Activated CD4-positive, alpha-beta T cell treated with anti-CD3 and anti-CD28 coated beads, Interleukin-2, amount 50 U/mL, for 48 hours (primary cell): Measurements from ENCODE around the gene WNT7A.

Experiments
- DNase-seq, 2 experiments: peaks; one replicate each; pipeline ENCODE4 v3.0.0-alpha.2; 2020

WNT7A gene

GRCh38 chr3:13884851-13885703 is 5.2 kb upstream of the WNT7A start:
- peak; percentile 62 to 73 for DNase-seq

- no peak for DNase-seq
These were observed 3.8 kb upstream of the WNT7A start for GRCh38 chr3:13883681-13884080.

- no peak for DNase-seq
These were observed 3.0 kb upstream of the WNT7A start for GRCh38 chr3:13882876-13883275.

- no peak for DNase-seq
These were observed 1.9 kb upstream of the WNT7A start for GRCh38 chr3:13881536-13882410.

DNA sequence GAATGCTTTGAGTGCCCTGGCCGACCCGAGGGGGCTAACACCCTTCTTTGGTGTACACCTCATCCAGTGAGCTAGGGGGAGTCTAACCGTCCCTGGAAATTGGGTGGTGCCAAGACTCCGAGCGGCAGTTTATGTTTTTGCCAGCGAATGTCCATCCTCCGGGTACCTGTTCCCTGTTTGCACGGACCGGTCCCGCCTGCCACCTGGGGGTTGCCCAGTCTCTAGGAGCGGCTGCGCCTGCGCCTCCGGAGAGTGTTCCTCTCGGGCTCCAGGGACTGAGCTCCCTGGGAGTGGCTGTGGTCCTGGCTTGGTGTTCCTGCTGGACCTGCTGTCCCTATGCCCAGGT is 913 bp upstream of the WNT7A start:
- DNase-seq: no peak

GRCh38 chr3:13879102-13879945 is 547 bp downstream of the WNT7A start:
- DNase-seq: peak; percentile 38 to 45

GRCh38 chr3:13878281-13879101 is 1.4 kb downstream of the WNT7A start:
- peak in 1 of 2 experiments; percentile 30 for DNase-seq

DNA sequence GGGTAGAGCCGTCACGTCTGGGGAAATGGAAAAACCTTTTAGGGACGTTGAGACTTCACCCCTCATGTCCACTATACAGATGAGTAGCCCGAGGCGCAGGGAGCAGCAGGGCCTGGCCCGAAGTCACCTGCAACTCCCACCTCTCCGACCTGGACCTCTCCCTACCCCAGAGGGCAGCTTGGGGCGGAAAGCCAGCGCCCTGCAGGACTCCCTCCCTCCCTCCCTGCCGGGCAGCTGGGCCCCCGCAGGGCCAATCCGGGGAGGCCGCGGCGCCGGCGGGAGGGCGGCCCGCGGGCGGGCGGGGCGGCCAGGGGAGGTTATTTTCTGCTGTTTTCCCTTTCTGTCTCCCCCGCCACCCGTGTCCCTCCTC is 2.0 kb downstream of the WNT7A start:
- DNase-seq: no peak

GRCh38 chr3:13876451-13877100 is 3.3 kb downstream of the WNT7A start:
- DNase-seq: no peak

GRCh38 chr3:13874891-13875290 is 5.0 kb downstream of the WNT7A start:
- no peak for DNase-seq

DNA sequence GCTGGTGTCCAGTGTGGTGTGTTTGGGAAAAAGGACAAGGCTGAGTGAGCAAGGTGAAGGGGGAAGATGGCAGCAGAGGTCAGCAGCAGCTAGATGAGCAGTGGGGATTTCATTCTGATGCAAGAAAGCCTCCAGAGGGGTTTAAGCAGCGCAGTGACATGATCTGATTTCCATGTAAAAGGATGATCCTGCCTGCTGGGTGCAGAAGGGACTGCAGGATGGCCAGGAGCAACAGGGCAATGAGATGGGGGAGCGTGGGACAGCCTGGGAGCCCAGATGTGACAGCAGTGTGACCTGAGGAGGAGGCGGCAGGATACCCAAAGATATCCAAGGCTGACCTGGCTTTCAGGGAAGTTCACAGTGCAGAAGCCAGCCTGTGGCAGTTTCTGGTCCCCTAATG is 6.1 kb downstream of the WNT7A start:
- DNase-seq: no peak

DNA sequence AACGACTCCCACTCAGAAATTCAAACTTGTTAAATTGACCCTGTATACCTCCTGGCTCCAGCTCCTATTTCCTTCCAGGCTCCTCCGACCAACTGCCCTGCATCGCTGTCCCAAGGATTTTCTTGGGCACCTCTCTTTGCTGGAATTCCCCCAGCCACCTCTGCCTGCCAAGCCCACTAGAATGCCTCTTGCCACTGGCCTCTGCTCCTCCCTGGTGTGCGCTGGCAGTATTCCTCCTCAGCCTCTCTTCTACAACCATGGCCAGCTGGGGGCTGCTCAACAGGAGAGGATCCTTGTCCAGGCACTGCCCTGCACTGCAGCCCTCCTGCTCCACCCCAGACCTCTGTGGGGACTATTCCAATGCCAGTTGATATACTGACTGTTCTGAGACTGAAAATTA is 7.4 kb downstream of the WNT7A start:
- DNase-seq: no peak

- no peak for DNase-seq
These were observed 8.1 kb downstream of the WNT7A start for GRCh38 chr3:13871791-13872190.

- no peak for DNase-seq
These were observed 9.0 kb downstream of the WNT7A start for GRCh38 chr3:13870902-13871301.

- DNase-seq: no peak
These were observed 10.0 kb downstream of the WNT7A start for GRCh38 chr3:13869761-13870343.

DNA sequence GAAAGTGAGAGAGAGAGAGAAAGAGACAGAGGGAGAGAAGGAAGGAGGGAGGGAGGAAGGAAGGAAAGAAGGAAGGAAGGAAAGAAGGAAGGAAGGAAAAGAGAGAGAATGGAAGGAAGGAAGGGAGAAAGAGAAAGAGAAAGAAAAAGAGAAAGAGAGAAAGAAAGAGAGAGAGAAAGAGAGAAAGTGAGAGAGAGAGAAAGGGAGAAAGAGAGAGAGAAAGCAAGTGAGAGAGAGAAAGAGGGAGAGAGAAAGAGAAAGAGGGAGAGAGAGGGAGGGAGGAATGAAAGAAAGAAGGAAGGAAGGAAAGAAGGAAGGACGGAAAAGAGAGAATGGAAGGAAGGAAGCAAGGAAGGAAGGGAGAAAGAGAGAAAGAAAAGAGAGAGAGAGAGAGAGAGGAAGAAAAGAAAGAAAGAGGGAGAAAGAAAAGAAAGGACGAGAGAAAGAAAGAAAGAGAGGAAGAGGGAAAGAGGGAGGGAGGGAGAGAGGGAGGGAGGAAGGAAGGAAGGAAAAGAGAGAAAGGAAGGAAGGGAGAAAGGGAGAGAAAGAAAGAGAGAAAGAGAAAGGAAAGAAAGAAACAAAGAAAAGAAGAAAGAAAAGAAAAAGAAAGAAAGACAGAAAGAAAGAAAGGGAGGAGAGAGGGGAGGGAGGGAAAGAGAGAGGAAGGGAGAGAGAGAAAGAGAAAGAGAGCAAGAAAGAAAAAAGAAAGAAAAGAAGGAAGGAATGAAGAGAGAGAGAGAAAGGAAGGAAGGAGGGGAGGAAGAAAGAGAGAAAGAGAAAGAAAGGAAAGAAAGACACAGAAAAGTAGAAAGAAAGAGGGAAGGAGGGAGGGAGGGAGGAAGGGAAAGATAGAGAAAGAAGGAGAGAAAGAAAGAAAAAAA is 10.8 kb downstream of the WNT7A start:
- DNase-seq: no peak

DNA sequence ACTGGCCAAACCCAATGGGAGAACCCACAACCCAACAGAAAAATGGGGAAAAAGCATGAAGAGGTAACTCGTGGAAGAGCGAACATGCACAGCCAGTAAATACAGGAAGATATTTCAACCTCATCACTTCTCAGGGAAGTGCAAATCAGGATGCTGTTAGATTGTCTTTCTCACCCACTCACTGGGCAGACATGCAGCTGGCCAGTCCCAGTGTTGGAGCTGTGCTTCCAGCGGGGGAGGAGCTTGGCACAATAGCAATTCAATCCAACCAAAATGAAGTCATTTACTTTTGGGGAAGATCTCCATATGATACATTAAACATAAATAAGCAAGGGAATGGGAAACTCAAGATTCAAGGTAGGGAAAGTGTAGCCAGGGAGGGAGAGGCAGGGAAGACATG is 12.1 kb downstream of the WNT7A start:
- DNase-seq: no peak

- peak; percentile 62 to 78 for DNase-seq
These were observed 13.6 kb downstream of the WNT7A start for GRCh38 chr3:13866041-13866965.

- no peak for DNase-seq
These were observed 14.3 kb downstream of the WNT7A start for GRCh38 chr3:13865581-13865980.
